GM10266 (cell line): Measurements from ENCODE around the gene ATP5MK.
A peak's percentile ranks its signal among the peaks of the same experiment; 100 is the strongest.
"Not testable (repeated sequence)": the region's sequence is repeated elsewhere in the genome, so short reads cannot be mapped to it uniquely, and the experiment has no call there.

Experiments used
- DNase-seq: peaks from one replicate; pipeline ENCODE4 v3.0.0; 2012; ENCODE audit errors: extremely low spot score
- TF ChIP-seq, protein P1 (sequence below): IDR thresholded peaks from 2 replicates; pipeline ENCODE4 v1.5.1; 2012; ENCODE audit warnings: mild to moderate bottlenecking, low read depth; ENCODE audit not compliant: control insufficient read depth, insufficient read depth; ENCODE audit errors: missing control alignments

Gene ATP5MK

DNA sequence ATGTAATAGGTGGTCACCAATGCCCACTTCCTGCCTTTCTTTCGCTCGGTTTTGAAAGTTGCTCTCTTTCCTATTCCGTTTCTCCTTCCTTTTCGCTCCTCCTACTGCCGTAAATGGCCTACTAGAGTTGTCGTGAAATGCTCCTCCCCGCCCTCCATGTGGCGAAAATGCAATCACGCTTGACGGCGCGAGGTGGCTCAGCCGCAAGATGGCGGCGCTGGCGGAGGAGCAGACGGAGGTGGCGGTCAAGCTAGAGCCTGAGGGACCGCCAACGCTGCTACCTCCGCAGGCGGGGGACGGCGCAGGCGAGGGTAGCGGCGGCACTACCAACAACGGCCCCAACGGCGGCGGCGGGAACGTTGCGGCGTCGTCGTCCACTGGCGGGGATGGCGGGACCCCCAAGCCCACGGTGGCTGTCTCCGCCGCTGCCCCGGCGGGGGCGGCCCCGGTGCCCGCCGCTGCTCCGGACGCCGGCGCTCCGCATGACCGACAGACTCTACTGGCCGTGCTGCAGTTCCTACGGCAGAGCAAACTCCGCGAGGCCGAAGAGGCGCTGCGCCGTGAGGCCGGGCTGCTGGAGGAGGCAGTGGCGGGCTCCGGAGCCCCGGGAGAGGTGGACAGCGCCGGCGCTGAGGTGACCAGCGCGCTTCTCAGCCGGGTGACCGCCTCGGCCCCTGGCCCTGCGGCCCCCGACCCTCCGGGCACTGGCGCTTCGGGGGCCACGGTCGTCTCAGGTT is 28.3 kb downstream of the ATP5MK start, which contains the start of gene TAF5:
TSS of gene TAF5 (plus strand) at position 195 of the 737 bp plus-strand sequence. CDS start at position 209, 14 bp downstream.
- peak; percentile 91 for DNase-seq
- TF ChIP-seq, protein P1, sequence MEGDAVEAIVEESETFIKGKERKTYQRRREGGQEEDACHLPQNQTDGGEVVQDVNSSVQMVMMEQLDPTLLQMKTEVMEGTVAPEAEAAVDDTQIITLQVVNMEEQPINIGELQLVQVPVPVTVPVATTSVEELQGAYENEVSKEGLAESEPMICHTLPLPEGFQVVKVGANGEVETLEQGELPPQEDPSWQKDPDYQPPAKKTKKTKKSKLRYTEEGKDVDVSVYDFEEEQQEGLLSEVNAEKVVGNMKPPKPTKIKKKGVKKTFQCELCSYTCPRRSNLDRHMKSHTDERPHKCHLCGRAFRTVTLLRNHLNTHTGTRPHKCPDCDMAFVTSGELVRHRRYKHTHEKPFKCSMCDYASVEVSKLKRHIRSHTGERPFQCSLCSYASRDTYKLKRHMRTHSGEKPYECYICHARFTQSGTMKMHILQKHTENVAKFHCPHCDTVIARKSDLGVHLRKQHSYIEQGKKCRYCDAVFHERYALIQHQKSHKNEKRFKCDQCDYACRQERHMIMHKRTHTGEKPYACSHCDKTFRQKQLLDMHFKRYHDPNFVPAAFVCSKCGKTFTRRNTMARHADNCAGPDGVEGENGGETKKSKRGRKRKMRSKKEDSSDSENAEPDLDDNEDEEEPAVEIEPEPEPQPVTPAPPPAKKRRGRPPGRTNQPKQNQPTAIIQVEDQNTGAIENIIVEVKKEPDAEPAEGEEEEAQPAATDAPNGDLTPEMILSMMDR, result no peak

DNA sequence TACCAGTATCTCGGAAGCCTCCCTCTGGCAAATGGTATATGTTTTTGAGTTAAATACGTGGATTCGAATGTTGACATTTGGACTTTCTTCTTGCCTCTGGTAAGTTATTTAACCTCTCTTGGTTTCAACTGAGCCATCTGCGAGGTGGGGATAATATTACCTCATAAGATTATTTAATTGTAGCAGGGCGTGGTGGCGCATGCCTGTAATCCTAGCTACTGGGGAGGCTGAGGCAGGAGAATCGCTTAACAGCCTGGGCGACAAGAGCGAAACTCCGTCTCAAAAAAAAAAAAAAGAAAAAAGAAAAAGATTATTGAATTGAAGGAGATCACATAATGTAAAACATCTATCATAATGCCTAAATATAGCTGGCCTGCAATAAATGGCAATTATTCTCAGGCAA is 28.9 kb downstream of the ATP5MK start:
- TF ChIP-seq, protein P1, result no peak
- DNase-seq, result no peak

DNA sequence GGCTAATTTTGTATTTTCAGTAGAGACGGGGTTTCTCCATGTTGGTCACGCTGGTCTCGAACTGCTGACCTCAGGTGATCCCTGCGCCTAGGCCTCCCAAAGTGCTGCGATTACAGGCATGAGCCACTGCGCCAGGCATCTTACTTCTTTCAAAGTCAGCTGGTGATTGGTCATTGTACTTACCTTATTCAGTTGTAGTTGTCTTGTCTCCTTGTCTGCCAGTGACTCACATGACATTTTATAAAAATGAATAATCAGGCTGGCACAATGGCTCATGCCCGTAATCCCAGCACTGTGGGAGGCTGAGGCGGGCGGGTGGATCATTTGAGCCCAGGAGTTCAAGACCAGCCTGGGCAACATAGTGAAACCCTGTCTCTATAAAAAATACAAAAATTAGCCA is 35.5 kb downstream of the ATP5MK start:
- DNase-seq, result not testable (repeated sequence)

DNA sequence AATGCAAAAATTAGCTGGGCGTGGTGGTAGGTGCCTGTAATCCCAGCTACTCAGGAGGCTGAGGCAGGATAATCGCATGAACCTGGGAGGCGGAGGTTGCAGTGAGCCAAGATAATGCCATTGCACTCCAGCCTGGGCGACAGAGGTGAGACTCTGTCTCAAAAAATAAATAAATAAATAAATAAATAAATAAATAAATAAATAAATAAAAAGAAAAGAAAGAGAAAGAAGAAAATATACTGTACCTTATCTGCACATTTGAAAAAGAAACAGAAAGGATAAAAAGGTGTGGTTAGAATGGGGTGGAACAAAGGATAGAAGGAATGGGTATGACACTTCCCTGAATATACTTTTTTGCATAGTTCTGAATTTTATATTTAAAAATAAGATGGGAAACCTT is 36.8 kb downstream of the ATP5MK start:
- DNase-seq, result not testable (repeated sequence)

DNA sequence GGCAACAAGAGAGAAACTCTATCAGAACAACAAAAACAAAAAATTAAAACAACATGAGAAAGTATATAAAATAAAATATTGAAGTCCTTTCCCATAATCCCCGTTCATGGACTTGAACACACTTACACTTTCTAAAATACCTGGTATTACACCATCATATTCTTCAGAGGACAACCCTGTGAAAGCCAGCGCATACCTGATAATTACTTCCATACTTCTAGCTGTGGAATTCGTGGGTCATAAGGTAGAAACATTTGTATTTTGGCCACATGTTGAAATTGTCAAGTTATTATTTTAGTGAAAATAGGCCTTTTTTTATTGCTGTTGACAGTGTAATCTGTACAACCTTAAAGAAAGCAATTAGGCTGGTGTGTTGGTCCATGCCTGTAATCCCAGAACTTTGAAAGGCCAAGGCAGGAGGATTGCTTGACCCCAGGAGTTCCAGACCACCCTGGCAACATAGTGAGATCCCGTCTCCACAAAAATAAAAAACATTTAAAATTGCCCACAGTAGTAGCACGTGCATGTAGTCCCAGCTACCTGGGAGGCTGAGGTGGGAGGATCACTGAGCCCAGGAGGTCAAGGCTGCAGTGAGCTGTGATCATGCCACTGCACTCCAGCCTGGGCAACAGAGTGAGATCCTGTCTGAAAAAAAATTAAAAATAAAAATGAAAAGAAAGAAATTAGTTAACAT is 40.2 kb downstream of the ATP5MK start:
- no peak for DNase-seq
- TF ChIP-seq, protein P1, result no peak

DNA sequence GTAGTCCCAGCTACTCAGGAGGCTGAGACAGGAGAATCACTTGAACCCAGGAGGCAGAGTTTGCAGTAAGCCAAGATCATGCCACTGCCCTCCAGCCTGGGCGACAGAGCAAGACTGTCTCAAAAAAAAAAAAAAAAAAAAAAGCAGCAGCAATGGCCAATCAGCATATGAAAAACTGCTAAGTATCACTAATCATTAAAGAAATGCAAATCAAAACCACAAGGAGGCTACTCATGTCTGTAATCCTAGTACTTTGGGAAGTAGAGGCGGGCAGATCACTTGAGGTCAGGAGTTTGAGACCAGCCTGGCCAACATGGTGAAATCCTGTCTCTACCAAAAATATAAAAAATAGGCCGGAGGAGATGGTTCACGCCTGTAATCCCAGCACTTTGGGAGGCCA is 41.7 kb downstream of the ATP5MK start:
- not testable (repeated sequence) for DNase-seq

DNA sequence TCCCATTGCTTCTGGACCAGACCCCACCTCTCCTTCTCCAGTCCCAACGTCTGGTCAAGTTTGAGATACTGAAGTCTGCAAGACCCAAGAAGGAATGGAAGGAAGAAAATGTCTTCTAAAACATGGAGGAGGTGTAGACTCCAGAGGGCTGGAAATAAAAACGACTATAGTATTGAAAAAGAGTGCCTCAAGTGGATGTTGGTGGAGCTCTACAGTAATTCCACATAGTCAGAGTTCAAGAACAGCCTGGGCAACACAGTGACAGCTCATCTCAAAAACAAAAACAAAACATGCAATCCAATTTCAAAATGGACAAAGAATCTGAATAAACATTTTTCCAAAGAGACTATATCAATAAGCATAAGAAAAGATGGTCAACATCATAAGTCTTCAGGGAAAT is 43.0 kb downstream of the ATP5MK start:
- DNase-seq, result no peak

DNA sequence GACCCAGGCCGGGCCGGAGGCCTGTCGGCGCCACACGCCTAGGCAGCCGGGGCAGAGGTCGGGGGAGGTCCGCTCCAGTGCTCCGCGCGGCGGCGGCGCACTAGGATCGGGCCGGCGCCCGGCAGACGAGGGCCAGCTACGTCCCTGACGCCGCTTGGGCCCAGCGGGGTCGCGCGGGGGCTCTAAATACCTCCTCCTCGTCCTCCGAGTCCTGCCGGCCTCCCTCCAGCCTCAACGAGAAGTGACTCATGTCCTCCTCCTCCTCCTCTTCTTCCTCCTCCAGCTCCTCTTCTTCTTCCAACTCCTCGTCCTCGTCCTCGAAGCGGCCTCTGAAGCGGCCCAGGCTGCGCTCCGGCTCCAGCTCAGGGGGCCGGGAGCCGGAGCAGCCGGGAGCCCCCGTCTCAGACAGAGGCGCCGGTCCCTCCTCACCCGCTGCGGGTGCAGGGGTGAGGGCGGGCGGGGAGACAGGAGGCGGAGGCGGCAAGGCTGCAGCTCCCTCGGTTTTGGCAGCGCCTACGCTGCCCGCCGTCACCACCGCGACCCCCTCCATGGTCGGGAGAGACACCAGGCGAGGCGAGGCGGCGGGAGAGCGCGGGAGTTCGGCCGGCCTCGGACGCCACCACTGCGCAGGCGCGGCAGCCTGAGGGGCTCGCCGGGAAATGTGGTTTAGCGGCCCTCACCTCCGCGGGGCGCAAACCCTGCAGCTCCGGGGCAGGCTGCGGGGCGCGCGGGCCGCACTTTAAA is 45.6 kb downstream of the ATP5MK start, which contains the start of gene PCGF6:
TSS of gene PCGF6 (minus strand) at position 624 of the 744 bp plus-strand sequence. CDS start at position 550, 74 bp downstream.
- TF ChIP-seq, protein P1, result no peak
- DNase-seq, result peak; percentile 95

More for the DNA sequence above, 43.0 kb downstream of the ATP5MK start:
- TF ChIP-seq, protein P1, result no peak
